Measurements from ENCODE around the gene SERPINA4.

The SERPINA4 gene

DNA sequence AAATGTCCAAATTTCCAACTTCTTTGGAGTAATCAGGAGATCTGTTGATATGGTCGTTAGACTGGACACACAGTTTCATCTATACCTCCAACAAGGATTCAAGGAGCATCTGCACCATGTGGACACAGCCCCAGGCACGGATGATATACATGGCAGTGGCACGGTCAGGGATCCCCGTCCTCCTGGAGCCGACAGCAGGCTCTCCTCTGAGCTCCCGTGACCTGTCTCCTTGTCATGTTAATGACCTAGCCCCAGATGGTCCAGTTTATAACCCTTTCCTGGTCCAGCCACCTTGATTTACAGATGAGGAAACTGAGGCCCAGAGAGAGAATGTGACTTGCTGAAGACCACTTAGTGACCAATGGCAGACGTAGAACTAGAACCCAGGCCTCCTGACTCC lies 16.5 kb upstream of the SERPINA4 start:
- Histone ChIP-seq H3K4me3 (replicated peaks; ENCODE audit: low read depth, low read length) (no peak overlapping the region), H3K27me3 (replicated peaks; ENCODE audit: control insufficient read depth, insufficient read depth, low read length) (no peaks in the 10 kb centered on the region), H3K36me3 (ENCODE audit: control insufficient read depth, insufficient read depth, low read length) (no peaks in the 10 kb centered on the region)
- TF ChIP-seq, protein P1, sequence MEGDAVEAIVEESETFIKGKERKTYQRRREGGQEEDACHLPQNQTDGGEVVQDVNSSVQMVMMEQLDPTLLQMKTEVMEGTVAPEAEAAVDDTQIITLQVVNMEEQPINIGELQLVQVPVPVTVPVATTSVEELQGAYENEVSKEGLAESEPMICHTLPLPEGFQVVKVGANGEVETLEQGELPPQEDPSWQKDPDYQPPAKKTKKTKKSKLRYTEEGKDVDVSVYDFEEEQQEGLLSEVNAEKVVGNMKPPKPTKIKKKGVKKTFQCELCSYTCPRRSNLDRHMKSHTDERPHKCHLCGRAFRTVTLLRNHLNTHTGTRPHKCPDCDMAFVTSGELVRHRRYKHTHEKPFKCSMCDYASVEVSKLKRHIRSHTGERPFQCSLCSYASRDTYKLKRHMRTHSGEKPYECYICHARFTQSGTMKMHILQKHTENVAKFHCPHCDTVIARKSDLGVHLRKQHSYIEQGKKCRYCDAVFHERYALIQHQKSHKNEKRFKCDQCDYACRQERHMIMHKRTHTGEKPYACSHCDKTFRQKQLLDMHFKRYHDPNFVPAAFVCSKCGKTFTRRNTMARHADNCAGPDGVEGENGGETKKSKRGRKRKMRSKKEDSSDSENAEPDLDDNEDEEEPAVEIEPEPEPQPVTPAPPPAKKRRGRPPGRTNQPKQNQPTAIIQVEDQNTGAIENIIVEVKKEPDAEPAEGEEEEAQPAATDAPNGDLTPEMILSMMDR (IDR thresholded peaks at IDR 0.05; ENCODE audit: insufficient read depth, low read length, poor library complexity, severe bottlenecking): no peak
- DNase-seq (ENCODE audit: extremely low read depth, insufficient read length): no peak

DNA sequence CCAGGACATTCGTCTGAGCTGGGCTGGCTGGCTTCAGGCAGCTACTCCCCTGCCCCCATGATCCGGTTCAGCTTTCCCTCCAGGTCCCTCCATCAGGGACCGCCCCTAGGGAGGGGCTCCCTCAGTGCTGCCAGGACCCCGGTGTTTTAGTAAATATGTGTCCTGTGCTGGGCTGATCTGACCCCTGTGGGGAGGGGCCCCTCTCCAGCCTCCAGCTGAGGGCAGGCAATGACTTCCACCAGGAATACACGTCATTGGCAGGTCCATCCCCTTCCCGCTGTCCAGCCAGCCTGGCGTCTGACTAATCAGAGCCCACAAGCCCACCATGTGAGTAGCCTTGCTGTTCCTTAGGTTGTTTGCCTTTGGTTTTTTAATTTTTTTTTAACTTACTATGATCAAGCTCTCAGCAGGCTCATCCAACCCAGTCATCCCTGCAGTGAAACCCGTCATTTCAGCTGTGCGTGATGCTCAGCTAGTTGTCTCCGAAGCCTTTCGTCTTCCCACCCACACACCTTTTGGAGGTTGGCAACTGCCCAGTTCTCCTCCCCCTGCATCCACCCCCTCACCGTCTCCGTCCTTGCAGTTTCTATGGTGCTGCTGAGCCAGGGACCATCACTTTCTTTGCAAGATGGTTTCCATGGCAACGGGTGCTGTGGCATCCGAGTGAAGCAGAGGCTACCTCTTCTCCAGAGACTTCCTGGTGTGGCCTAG lies 16.0 kb upstream of the SERPINA4 start:
- DNase-seq (ENCODE audit: extremely low read depth, insufficient read length): no peak
- TF ChIP-seq, protein P1 (IDR thresholded peaks at IDR 0.05; ENCODE audit: insufficient read depth, low read length, poor library complexity, severe bottlenecking): no peak
- Histone ChIP-seq H3K4me3 (replicated peaks; ENCODE audit: low read depth, low read length) (no peak overlapping the region), H3K36me3 (ENCODE audit: control insufficient read depth, insufficient read depth, low read length) (no peaks in the 10 kb centered on the region), H3K27me3 (replicated peaks; ENCODE audit: control insufficient read depth, insufficient read depth, low read length) (no peaks in the 10 kb centered on the region)

DNA sequence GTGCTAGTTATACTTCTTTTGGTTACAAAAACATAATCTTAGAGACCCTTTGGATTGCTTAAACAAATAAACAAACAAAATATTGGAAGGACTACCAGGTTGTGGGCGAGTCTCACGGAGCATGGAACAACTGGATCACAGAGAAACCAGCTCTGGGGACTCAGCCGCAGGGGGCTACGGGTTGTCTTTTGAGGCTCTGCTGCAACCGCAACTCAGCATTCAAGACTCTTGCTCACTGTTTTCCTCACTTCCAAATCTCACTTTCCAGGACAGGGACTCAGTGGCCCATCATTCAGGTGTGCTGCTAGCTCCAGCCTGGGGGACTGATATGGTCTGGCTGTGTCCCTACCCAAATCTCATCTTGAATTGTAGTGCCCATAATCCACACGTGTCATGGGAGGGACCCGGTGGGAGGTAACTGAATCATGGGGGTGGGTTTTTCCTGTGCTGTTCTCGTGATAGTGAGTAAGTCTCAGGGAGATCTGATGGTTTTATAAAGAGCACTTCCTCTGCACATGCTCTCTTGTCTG lies 14.0 kb upstream of the SERPINA4 start:
- no peak overlapping the region for H3K4me3 ChIP-seq (replicated peaks; ENCODE audit: low read depth, low read length)
- H3K27me3 ChIP-seq (replicated peaks; ENCODE audit: control insufficient read depth, insufficient read depth, low read length): no peaks in the 10 kb centered on the region
- DNase-seq (ENCODE audit: extremely low read depth, insufficient read length): no peak
- no peaks in the 10 kb centered on the region for H3K36me3 ChIP-seq (ENCODE audit: control insufficient read depth, insufficient read depth, low read length)
- TF ChIP-seq, protein P1 (IDR thresholded peaks at IDR 0.05; ENCODE audit: insufficient read depth, low read length, poor library complexity, severe bottlenecking): no peak

DNA sequence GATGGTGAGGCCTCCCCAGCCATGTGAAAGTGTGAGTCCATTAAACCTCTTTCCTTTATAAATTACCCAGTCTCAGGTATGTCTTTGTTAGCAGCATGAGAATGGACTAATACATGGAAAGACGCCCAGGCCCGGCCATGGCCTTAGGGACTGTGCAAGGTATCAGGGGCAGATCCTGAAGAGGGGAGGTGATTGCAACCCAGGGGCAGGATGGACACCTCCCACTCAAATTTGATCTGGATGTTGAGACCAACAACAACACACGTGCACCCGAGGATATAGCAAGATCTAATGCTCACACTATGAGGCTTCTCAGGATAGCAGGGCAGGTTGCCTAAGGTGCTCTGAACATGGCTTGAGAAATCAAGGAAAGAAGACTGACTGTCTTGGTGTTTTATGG lies 13.5 kb upstream of the SERPINA4 start:
- TF ChIP-seq, protein P1 (IDR thresholded peaks at IDR 0.05; ENCODE audit: insufficient read depth, low read length, poor library complexity, severe bottlenecking): no peak
- Histone ChIP-seq H3K36me3 (ENCODE audit: control insufficient read depth, insufficient read depth, low read length) (no peaks in the 10 kb centered on the region), H3K27me3 (replicated peaks; ENCODE audit: control insufficient read depth, insufficient read depth, low read length) (no peaks in the 10 kb centered on the region), H3K4me3 (replicated peaks; ENCODE audit: low read depth, low read length) (no peak overlapping the region)
- no peak for DNase-seq (ENCODE audit: extremely low read depth, insufficient read length)

DNA sequence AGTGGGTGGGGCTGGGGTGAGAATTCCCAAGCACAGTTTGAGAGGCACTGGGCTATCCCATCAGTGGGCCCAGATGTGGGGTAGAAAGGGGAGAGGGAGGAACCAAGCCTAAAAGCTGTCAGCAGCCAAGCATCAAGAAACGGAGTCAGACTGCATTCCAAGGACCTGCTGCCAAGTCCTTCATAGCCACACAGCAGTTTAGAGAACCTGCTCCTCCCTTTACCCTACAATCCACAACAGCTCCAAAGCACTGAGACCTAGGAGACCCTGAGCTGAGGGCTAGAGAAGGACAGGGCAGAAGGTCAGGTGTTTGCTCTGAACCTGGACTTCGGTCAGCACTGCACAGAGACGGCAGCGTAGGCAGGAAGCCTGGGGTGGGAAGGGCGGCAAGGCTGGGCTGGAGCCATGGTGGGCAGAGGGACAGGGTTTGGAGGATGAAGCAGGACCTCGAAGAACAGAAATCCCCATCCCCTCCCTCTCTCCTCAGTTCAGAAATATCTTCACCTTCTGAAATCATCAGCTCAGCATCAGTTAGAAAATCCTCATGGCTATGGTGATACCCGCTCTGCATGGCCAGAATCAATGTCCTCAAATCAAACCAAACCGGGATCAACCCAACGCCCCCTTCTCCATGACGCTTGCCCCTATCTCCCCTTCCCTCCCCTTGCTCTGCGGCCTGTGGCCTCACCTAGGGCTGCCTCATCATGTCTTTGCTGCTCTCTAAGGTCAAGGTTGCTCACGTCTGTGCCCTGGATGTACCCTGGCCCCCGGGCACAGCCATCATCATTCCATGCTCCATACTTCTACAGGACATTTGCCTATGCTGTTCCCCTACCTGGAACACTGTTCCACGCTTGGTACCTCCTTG lies 12.9 kb upstream of the SERPINA4 start:
- TF ChIP-seq, protein P1 (IDR thresholded peaks at IDR 0.05; ENCODE audit: insufficient read depth, low read length, poor library complexity, severe bottlenecking): no peak
- H3K4me3 ChIP-seq (replicated peaks; ENCODE audit: low read depth, low read length): no peak overlapping the region

More for the DNA sequence above, 12.9 kb upstream of the SERPINA4 start:
- H3K27me3 ChIP-seq (replicated peaks; ENCODE audit: control insufficient read depth, insufficient read depth, low read length): no peaks in the 10 kb centered on the region
- no peaks in the 10 kb centered on the region for H3K36me3 ChIP-seq (ENCODE audit: control insufficient read depth, insufficient read depth, low read length)
- DNase-seq (ENCODE audit: extremely low read depth, insufficient read length): no peak

Data from GM06990 (cell line).